Uterus (tissue), 2 donors: ENCODE measurements around the gene STYXL2.

Experiments
- POLR2A ChIP-seq, 2 donors: fragments of 450-650 bp; IDR thresholded peaks; one replicate each; pipeline ENCODE4 v1.6.1; 2016; ENCODE audit warnings: antibody characterized with exemption in 2 of 2, mild to moderate bottlenecking in 1 of 2, moderate library complexity in 1 of 2
- TF ChIP-seq, protein P1 (sequence below), 4 experiments: fragments of 200-600 bp in 2 of 4; fragments of 450-650 bp in 2 of 4; sonication (generic) in 2 of 4; IDR thresholded peaks; one replicate each; pipeline ENCODE4 v1.5.1; 2016 to 2019; ENCODE audit warnings: antibody characterized with exemption in 4 of 4, mild to moderate bottlenecking in 2 of 4, moderate library complexity in 1 of 4

DNA sequence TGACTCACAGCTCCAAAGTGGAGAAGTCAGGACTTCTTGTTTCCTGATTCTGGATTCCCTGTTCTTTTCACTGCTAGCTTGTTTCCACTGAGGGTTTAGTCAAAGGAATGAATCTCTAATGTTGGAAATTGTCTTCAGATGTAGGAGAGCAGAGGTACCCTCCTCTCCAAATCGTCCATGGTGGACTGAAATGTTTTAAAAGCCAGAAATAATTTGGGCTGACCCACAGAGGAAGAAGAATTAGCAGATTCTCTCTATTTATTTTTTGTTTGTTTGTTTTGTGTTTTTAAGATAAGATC, 34.1 kb upstream of the STYXL2 start:
- TF ChIP-seq, protein P1, sequence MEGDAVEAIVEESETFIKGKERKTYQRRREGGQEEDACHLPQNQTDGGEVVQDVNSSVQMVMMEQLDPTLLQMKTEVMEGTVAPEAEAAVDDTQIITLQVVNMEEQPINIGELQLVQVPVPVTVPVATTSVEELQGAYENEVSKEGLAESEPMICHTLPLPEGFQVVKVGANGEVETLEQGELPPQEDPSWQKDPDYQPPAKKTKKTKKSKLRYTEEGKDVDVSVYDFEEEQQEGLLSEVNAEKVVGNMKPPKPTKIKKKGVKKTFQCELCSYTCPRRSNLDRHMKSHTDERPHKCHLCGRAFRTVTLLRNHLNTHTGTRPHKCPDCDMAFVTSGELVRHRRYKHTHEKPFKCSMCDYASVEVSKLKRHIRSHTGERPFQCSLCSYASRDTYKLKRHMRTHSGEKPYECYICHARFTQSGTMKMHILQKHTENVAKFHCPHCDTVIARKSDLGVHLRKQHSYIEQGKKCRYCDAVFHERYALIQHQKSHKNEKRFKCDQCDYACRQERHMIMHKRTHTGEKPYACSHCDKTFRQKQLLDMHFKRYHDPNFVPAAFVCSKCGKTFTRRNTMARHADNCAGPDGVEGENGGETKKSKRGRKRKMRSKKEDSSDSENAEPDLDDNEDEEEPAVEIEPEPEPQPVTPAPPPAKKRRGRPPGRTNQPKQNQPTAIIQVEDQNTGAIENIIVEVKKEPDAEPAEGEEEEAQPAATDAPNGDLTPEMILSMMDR (IDR thresholded peaks at IDR 0.05) = no peak
- no peak for TF ChIP-seq POLR2A (IDR thresholded peaks at IDR 0.05)
